GM19351 (cell line): ENCODE measurements around the gene DPH6.
"Not testable (repeated sequence)": the region's sequence is repeated elsewhere in the genome, so short reads cannot be mapped to it uniquely, and the experiment has no call there.

Source experiments
- ATAC-seq: cut with Tn5 transposase; IDR thresholded peaks from one replicate; pipeline ENCODE4 v1.9.1; 2021; ENCODE audit warnings: mild to moderate bottlenecking, moderate library complexity; ENCODE audit not compliant: unreplicated experiment

Gene DPH6

DNA sequence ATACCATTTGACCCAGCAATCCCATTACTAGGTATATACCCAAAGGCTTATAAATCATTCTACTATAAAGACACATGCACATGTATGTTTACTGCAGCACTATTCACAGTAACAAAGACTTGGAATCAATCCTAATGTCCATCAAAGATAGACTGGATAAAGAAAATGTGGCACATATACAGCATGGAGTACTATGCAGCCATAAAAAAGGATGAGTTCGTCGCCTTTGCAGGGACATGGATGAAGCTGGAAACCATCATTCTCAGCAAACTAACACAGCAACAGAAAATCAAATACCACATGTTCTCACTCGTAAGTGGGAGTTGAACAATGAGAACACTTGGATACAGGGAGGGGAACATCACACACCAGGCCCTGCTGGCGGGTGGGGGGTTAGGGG, 104.7 kb downstream of the DPH6 start:
- ATAC-seq: not testable (repeated sequence)

DNA sequence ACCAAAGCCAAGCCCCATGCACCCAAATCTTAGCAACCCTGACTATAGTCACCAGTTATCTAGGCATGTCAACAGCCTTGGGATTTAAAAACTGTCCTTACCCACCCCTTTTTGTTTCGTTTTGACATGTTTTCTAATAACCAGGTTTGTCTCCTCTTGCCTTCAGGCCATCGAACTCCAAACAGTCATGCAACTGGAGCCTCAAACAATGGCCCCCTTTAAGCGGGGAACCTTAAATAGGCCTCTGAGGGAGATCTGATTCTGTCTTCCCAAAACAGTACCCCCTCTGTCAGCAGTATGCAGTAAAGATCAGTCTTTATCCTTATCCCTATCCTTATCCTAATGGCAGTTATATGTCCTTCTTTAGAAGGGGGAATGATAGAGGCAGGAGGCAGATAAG, 105.7 kb downstream of the DPH6 start:
- ATAC-seq: no peak

DNA sequence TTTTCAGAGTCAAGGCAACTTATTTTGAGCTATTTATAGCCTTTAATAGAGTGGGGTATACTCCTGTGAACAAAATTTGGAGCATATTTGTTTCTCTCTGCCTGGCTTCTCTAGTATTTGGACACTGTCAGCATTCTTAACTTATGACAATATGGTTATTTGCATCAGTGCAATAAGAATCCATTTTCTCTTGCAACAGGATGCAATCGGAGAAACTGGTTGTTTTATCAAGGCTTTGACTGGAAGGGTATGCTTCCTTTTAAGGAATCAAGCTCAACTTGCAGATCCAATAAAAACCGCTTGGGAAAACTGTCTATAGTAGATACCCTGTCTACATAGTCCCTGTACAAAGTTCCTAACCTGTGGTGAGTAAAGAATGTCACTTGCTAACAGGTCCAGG, 106.7 kb downstream of the DPH6 start:
- ATAC-seq: no peak

DNA sequence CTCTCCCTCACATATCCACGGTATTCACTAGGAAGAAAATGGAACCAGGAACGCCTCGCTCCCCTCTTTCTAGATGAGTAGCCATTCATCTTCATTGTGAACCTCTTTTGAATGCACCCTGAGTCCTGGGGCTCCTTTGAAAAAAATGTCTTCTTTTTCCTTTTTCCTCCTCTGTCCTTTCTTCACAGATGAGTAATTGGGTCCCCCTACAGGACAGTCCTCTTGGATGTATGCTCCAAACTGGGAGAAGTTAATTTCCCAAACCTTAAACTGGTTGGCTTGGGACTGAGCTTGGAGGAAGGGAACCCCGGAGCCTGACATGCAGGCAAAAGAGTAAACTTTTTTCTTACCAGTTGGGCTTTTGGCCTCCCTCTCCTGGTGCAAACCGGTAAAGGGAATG, 108.8 kb downstream of the DPH6 start:
- ATAC-seq: no peak

DNA sequence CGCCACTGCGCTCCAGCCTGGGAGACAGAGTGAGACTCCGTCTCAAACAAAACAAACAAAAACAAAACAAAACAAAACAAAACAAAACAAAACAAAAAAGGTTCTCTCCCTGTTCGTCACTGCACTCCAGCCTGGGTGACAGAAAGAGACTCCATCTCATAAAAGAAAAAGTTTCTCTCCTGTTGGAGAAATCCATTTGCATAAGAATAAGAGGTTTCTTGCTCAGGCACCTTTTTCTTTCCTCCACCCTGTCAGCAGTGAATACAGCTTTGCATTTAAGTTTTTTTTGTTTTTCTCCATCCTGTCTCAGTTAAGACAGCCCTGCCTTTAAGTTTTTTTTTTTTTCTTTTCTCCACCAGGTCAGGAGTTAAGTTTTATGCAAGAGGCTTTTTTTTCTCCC, 109.5 kb downstream of the DPH6 start:
- ATAC-seq: no peak

DNA sequence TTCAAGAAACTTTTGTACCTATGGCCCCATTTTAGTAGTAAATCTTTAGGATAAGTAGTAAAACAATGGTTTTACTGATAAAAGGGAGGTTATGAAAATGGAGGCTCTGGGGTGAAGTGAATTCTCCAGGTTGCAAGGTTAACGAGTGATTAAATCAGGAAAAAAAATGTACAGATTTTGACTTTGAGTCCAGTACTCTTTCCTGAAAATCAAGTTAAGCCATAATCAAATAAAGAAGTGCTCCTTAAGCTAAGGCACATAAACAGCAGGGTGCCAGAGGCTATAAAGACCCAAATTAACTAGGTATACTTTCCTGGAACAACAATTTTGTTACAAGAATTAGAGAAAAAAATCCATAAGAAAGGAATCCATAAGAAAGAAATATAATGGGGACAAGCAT, 114.7 kb downstream of the DPH6 start:
- ATAC-seq: no peak

DNA sequence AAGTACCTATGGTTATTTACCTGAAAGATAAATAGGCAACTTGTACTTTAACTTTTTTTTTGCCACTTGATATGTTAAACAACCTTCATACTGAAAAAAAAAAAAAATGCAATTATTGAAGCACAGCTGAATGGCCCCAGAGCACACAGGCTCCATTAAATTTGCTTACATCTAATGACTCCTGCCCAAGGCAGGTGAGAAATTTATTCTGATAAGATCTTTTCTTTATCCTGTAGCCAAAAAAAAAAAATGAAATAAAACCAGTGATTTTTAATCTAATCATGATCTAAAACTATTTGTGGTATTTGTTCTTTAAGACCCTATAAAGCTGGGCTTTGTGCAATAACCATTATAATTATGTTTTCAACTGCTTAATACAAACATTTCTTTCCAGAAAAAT, 115.7 kb downstream of the DPH6 start:
- no peak for ATAC-seq

DNA sequence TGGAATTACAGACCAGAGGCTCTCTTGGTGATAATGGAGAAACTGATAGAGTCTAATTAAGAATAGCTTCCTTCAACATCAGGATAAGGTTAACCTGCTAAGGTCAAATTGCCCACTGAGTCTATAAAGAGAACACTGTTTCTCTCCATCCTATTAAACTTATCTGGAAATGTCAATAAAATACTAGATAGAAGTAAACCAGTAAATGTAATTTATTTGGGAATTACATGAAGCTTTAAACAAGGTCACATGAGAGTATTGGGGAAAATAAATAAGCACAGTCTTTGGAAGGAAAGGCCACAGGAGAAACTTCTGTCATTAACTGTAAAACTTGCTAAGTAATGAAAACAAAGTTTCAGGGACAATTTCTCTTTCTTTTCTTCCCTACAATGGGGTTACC, 118.5 kb downstream of the DPH6 start:
- no peak for ATAC-seq

DNA sequence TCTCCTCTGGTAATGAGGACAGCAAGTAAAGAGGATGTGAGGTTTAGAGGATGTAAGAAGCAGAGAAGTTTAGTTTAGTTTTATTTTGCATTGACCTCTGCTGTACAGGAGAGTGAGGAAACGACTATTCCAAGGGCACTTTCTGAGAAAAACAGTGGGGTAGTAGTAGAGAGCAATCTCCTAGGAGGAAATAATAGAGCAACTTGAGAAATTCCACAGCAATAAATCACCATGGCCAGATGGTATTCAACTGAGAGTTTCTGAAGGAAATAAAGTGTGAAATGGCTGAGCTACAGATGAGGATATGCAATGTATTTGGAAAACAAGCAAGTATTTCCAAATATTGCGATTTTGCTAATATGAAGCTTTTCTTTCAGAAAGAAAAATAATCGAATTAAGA, 118.9 kb downstream of the DPH6 start:
- ATAC-seq: no peak

DNA sequence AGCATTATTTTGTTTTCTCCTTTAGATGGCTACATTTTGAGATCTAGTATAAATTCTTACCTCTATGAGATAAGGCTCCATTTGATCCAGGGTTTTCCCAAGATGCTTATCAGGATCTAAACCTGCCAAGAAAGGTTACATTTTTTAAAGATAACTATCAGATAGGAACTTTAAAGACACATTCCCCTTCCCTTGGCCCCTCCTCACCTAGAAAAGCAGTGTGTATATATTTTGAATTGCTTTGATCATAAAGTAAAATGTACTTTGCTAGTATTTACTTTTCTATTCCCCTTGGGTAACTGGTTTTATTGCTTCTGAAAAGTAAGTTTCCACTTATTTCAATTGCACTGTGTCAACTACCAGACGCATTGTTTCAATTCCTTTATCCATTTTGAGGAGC, 135.2 kb downstream of the DPH6 start:
- ATAC-seq: no peak

DNA sequence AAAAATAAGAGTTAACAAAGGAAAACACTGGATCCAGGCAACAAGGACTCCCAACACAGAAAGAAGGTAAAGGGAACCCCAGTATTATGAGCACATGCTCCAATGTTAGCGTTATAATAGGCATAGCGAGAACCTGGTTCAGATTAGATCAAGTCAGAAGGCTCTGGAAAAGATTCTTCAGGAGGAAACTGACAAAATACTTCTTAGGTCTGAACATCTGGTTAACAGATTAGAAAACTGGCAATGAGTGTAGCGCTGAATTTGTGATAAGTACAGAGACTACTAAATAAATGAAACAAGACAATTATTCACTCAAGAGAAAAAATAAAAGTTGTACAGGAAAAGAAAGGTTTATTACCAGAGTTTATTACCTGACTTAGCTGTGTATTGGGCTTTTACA, 146.1 kb downstream of the DPH6 start:
- no peak for ATAC-seq

DNA sequence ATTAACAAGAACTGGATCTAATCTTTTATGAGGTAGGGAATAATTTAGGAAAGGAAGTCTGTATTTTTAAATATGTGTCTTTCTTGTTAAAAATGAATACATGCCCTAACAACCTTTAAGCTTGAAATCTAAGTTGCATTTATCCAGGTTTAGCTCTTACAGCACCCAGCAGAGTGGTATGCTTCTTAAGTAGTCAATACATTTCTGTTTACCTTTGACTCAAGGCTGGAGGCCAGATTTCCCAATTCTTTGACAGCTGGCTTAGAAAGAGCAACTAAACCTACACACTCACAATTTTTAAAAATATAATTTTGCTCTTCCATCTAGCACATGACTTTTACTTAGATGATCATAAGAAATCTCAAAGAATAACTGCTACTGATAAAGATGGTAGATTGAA, 148.9 kb downstream of the DPH6 start:
- no peak for ATAC-seq

DNA sequence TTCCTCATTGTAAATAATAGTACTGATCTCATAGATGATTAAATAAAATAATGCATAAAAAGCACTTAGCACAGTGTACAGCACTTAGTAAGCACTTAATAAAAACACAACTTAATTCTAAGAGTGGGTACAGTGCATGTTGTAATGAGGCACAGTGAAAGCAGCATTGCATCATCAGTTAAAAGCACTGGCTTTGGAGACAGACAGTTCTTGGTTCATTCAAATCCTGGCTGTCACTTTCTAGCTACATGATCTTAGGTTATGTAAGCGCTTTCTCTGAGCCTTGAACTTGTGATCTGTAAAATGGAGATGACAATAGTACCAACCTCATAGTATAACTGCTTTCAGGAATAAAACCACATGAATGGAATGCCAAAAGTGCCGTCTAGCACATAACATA, 151.5 kb downstream of the DPH6 start:
- no peak for ATAC-seq

DNA sequence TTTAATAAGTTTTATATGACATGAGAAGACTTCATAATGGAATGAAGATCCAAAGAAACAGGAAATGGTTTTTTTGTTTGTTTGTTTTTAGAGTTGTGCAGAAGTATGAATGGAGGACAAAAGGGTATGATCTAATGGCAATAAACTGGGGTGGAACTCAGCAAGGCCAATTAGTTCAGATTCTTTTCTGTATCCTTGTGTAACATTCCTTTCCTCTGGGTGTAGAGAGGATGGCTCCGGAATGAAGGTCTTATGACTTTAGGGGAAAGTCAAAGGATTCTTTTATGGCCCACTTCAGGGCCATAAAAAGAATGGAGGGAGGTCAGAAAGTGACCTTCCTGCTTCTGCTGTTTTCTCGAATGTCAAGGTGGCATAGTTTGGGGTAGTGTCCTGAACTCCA, 152.6 kb downstream of the DPH6 start:
- ATAC-seq: no peak

DNA sequence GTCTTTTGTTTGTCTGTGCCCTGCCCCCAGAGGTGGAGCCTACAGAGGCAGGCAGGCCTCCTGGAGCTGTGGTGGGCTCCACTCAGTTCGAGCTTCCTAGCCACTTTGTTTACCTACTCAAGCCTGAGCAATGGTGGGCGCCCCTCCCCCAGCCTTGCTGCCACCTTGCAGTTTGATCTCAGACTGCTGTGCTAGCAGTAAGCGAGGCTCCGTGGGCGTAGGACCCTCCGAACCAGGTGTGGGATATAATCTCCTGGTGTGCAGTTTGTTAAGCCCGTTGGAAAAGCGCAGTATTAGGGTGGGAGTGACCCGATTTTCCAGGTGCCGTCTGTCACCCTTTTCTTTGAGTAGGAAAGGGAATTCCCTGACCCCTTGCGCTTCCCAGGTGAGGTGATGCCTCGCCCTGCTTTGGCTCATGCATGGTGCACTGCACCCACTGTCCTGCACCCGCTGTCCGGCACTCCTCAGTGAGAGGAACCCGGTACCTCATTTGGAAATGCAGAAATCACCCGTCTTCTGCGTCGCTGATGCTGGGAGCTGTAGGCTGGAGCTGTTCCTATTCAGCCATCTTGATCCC, 154.5 kb downstream of the DPH6 start:
- not testable (repeated sequence) for ATAC-seq

DNA sequence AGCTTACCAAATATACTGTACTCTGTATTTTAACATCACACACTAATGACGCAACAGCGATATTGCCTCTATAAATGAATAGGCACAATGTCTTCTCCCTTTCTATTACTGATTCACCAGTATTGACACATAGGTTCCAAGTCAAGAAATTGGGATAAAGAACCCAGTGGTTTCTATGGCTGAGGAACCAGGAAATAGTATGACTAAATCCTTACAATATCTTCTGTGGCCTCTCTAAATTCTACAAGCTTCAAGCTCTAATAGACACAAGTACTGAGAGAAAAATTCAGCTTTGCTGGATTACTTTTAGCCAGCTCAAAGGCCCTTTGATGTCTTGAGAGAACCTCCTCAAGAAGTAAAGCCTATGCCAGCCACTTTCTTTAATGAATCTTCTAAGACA, 162.5 kb downstream of the DPH6 start:
- no peak for ATAC-seq

DNA sequence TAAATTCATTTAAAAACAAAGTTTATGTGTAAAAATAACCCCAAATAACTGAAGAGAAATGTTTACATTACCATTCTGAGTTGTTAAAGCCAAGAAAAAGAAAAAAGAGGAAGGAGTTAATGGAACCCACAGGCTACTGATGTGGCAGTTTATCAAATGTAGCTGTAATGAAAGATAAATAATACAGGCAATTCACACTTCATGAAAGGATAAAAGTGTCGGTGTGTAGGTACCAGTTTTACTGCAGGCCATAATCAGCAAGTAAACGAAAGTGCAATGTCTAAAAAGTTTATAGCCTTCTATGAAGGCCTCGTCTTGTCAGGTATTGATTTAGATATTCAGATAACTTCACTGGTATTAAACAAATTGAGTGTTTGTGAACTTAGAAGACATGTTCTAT, 164.6 kb downstream of the DPH6 start:
- ATAC-seq: no peak

DNA sequence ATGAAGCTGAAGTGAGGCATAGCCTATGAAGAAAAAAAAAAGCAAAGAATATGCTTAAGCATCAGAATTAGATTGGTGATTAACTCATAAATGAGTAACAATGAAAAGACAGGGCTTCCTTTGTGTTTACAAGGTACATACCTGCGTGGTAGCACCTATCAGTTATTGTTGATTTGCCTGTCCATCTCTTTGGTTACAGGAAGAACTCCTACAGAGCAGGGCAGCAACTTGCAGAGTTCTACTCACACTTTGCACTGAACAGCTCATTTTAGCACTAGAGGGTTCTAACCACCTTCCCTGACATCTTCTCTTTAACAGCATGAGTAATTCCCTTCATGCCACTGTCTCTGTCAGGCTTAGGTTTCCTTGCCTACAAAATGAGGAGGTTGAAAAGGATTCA, 166.0 kb downstream of the DPH6 start:
- ATAC-seq: no peak

DNA sequence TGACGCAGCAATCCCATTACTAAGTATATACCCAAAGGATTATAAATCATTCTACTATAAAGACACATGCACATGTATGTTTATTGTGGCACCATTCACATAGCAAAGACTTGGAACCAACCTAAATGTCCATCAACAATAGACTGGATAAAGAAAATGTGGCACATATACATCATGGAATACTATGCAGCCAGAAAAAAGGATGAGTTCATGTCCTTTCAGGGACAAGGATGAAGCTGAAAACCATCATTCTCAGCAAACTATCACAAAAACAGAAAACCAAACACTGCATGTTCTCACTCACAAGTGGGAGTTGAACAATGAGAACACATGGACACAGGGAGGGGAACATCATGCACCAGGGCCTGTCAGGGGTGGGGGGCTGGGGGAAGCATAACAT, 167.5 kb downstream of the DPH6 start:
- not testable (repeated sequence) for ATAC-seq

DNA sequence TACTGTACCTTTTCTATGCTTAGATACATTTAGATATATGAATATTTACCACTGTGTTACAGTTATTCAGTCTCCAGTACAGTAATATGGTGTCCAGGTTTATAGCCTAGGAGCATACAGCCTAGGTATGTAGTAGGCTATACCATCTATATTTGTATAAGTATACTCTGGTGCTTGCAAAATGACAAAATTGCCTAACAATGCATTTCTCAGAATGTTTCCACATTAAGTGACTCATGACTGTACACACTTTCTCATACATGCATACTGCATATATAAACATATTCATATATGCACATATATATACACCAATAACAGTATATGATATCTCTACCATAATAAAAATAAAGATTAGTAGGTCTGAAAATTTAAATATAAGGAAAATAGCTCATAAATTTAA, 169.3 kb downstream of the DPH6 start:
- ATAC-seq: no peak

DNA sequence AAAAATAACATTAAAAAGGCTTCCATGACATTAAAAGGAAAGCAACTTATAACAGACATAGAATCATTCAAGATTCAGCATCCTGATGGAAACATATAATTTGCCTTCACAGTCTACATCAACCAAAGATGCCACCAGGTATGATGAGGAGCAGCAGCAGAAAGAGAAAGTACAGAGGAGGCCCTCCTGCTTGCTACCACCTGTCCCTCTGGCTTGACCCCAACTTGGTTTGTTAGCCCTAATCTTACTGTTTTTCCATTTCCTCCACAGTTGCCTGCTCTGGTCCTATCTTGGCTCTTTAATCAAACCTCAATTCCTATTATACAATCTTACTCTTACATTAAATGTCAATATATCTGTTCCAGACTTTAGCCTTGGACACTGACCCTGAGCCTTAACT, 171.3 kb downstream of the DPH6 start:
- no peak for ATAC-seq

DNA sequence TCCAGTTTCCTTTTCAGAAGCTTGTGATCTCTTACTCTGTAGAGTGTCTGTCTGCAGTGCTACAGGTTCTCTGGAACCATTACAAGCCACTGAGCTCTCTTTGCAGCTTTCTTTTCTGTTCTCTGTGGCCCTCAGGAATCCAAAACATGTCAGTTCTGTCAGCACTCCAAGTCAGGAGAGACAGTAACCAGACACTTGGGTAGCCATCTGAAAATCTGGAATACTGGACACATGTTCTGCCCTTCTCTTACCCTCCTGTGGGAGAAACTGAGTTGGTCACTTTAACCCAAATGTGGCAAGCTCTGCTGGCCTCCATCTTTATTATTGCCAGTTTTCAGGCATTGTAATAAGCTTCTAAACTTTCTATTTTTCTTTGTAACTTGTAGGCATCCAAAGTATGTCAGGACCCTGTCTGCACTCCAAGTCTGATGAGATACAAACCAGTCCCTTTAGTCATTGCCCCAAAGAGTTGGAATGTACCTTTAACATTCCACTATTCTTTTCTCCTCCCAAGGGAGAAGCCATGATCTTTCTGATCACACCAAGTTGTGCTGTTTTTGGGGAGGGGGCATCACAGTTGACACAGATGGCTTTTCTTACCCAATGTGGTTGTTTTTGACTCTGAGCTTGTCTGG, 183.7 kb downstream of the DPH6 start:
- ATAC-seq: no peak

DNA sequence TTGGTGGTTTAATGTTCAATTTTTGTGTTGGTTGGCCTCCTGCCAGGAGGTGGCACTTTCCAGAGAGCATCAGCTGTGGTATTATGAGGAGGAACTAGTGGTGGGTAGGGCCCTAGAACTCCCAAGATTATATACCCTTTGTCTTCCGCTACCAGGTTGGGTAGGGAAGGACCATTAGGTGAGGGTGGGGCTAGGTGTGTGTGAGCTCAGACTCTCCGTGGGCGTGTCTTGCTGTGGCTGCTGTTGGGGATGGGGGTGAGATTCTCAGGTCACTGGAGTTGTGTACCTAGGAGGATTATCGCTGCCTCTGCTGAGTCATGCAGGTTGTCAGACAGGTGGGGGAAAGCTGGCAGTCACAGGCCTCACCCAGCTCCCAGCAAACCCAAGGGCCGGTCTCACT, 187.1 kb downstream of the DPH6 start:
- ATAC-seq: no peak
